ENCODE results near the gene URB2. TPM values are rescaled to one million over a fixed set of nuclear protein-coding genes. Genes with fewer than 3 reads are reported as not detected.

URB2 gene
- total RNA-seq, 1 experiment from 2014 or later = 53.2 TPM

GRCh38 chr1:229653420-229653819 lies 27.4 kb downstream of the URB2 start:
- H3K4me1 Mint-ChIP-seq = no peaks in the 10 kb centered on the region
- no peak overlapping the region for H3K27ac Mint-ChIP-seq

More at GRCh38 chr1:229653420-229653819, 27.4 kb downstream of the URB2 start:
- H3K9ac ChIP-seq (ENCODE audit: extremely low read depth, insufficient read length, low read length) = no peak overlapping the region
- no CpG with 5 or more reads among the region's 1 CpG for WGBS (ENCODE audit: extremely low coverage, insufficient read length, low lambda C conversion rate)
- DNase-seq = no peak
- H3K14ac ChIP-seq (ENCODE audit: insufficient read depth, low read length) = no peak overlapping the region
- no peak overlapping the region for H2BK120ac ChIP-seq (ENCODE audit: low read depth, low read length, poor library complexity, severe bottlenecking)
- no peak overlapping the region for H2AFZ ChIP-seq (ENCODE audit: low read length)
- no peaks in the 10 kb centered on the region for H3K79me1 ChIP-seq (ENCODE audit: insufficient read depth, low read depth, low read length, poor library complexity, severe bottlenecking)
- no peak overlapping the region for H3K56ac ChIP-seq (ENCODE audit: insufficient read length, low read depth, low read length)
- Mint-ChIP-seq H3K4me3 (no peak overlapping the region), H3K27me3 (ENCODE audit: low read depth) (no peaks in the 10 kb centered on the region), H3K36me3 (ENCODE audit: insufficient read depth in 1 of 3, low read depth in 3 of 3) (peaks cover 23 to 84% (median 60%) of the 10 kb centered on the region in 3 experiments; a peak in 5 of 7 replicates), H3K9me3 (no peaks in the 10 kb centered on the region)
- H4K20me1 ChIP-seq (ENCODE audit: control insufficient read depth, insufficient read depth, insufficient read length) = no peaks in the 10 kb centered on the region
- H3K18ac ChIP-seq (ENCODE audit: insufficient read length, low read depth, low read length) = no peak overlapping the region
- H4K91ac ChIP-seq (ENCODE audit: insufficient read length, low read depth, low read length) = no peak overlapping the region
- no peaks in the 10 kb centered on the region for H3K79me2 ChIP-seq (ENCODE audit: insufficient read depth, low read length)
- H3K4me2 ChIP-seq (ENCODE audit: insufficient read depth, insufficient read length, low read length) = no peak overlapping the region
- no peak overlapping the region for H2BK12ac ChIP-seq (ENCODE audit: insufficient read length, low read depth, low read length)
- H3K23me2 ChIP-seq (ENCODE audit: insufficient read length, low read depth, low read length, poor library complexity, severe bottlenecking) = no peaks in the 10 kb centered on the region
- no peak overlapping the region for H2BK5ac ChIP-seq (ENCODE audit: insufficient read length, low read length)
- no peak overlapping the region for H2BK15ac ChIP-seq (ENCODE audit: low read depth, low read length)
- H3K27ac ChIP-seq (ENCODE audit: insufficient read length, low read depth, low read length) = no peak overlapping the region
- no peaks in the 10 kb centered on the region for H3K27me3 ChIP-seq (ENCODE audit: insufficient read depth, low read length)
- no peaks in the 10 kb centered on the region for H3K9me3 ChIP-seq (ENCODE audit: control insufficient read depth, low read depth, low read length)
- no peaks in the 10 kb centered on the region for H3K4me1 ChIP-seq (ENCODE audit: insufficient read depth, low read length)
- H2BK20ac ChIP-seq (ENCODE audit: low read depth, low read length, poor library complexity, severe bottlenecking) = no peak overlapping the region
- H3K4ac ChIP-seq (ENCODE audit: low read depth, low read length) = no peak overlapping the region
- no peak overlapping the region for H4K5ac ChIP-seq (ENCODE audit: insufficient read length, low read depth, low read length)
- H2AK5ac ChIP-seq (ENCODE audit: insufficient read length, low read length) = no peak overlapping the region
- no peak overlapping the region for H3T11ph ChIP-seq (ENCODE audit: low read length)
- no peak overlapping the region for H3K23ac ChIP-seq (ENCODE audit: insufficient read length, low read depth, low read length)
- TF ChIP-seq CTCF (conservative IDR thresholded peaks at IDR 0.05) = no peak
- H4K8ac ChIP-seq (replicated peaks; ENCODE audit: insufficient read length, low read depth, low read length) = no peak overlapping the region

All from H9 (cell line).